Prostate gland (tissue), 2 donors: Measurements from ENCODE around the gene ACACA. TPM values are rescaled to one million over a fixed set of nuclear protein-coding genes. Genes with fewer than 3 reads are reported as not detected.
A peak's percentile ranks its signal among the peaks of the same experiment; 100 is the strongest.

Experiments used
- DNase-seq: peaks from one replicate; pipeline ENCODE4 v3.0.0-alpha.2; 2019; ENCODE audit warnings: low spot score
- H3K27ac ChIP-seq, 2 donors: fragments of 200-600 bp; sonication (generic); 2 replicates each; pipeline ENCODE4 v1.5.1; 2017 to 2019
- H3K27me3 ChIP-seq: fragments of 200-600 bp; sonication (generic); replicated peaks from 2 replicates; pipeline ENCODE4 v1.5.1; 2019; ENCODE audit not compliant: insufficient read depth
- H3K36me3 ChIP-seq, 2 donors: fragments of 200-600 bp; sonication (generic); 1 replicate in 1 of 2; 2 replicates in 1 of 2; pipeline versions ENCODE4 v1.5.1 to v1.8.1; 2017 to 2019
- H3K4me1 ChIP-seq: fragments of 200-600 bp; sonication (generic); replicated peaks from 2 replicates; pipeline ENCODE4 v1.5.1; 2019
- H3K4me3 ChIP-seq, 2 donors: fragments of 200-600 bp; sonication (generic); 2 replicates each; pipeline ENCODE4 v1.5.1; 2017 to 2019
- H3K9me3 ChIP-seq: fragments of 200-600 bp; sonication (generic); 2 replicates; pipeline ENCODE4 v1.5.1; 2017
- POLR2A ChIP-seq: fragments of 450-650 bp; IDR thresholded peaks from one replicate; pipeline ENCODE4 v1.6.1; 2016; ENCODE audit warnings: antibody characterized with exemption, mild to moderate bottlenecking
- POLR2AphosphoS5 ChIP-seq: sonication (generic); formaldehyde crosslinking; IDR thresholded peaks from one replicate; pipeline ENCODE4 v1.6.1; 2017; ENCODE audit warnings: antibody characterized with exemption
- WGBS: methylation state at CpG from one replicate; pipeline ENCODE4 v1.1.5; 2018; 5-methylcytosine and 5-hydroxymethylcytosine counted together
- intact Hi-C: fragments of 100-400 bp; cut with DNase I; formaldehyde crosslinking; loops from one replicate; pipeline ENCODE4 v1.14.2; 2022
- total RNA-seq, 2 donors: library from RNA; depleted of rRNA; stranded (reverse); fragments of >200 nt; gene quantifications; one replicate each; pipeline ENCODE4 v1.1.0, GENCODE V29; 2016
- TF ChIP-seq, protein P1 (sequence below), 4 experiments: fragments of 200-600 bp in 2 of 4; fragments of 450-650 bp in 2 of 4; sonication (generic) in 2 of 4; IDR thresholded peaks; 1 replicate in 3 of 4; 2 replicates in 1 of 4; pipeline ENCODE4 v1.5.1; 2016 to 2019; ENCODE audit warnings: antibody characterized with exemption in 4 of 4, mild to moderate bottlenecking in 2 of 4, moderate library complexity in 2 of 4

The ACACA gene
- total RNA-seq, 2 donors from 2014 or later, result 54.2 to 71.3 TPM

- no peak overlapping the region for H3K27ac ChIP-seq
- TF ChIP-seq, protein P1, sequence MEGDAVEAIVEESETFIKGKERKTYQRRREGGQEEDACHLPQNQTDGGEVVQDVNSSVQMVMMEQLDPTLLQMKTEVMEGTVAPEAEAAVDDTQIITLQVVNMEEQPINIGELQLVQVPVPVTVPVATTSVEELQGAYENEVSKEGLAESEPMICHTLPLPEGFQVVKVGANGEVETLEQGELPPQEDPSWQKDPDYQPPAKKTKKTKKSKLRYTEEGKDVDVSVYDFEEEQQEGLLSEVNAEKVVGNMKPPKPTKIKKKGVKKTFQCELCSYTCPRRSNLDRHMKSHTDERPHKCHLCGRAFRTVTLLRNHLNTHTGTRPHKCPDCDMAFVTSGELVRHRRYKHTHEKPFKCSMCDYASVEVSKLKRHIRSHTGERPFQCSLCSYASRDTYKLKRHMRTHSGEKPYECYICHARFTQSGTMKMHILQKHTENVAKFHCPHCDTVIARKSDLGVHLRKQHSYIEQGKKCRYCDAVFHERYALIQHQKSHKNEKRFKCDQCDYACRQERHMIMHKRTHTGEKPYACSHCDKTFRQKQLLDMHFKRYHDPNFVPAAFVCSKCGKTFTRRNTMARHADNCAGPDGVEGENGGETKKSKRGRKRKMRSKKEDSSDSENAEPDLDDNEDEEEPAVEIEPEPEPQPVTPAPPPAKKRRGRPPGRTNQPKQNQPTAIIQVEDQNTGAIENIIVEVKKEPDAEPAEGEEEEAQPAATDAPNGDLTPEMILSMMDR (IDR thresholded peaks at IDR 0.05), result no peak
- TF ChIP-seq POLR2AphosphoS5 (no peak), POLR2A (no peak)
- no peaks in the 10 kb centered on the region for H3K36me3 ChIP-seq
- no peaks in the 10 kb centered on the region for H3K27me3 ChIP-seq
- WGBS, result 95% methylated on average over 6 of the region's 6 CpGs
- no peaks in the 10 kb centered on the region for H3K9me3 ChIP-seq
- DNase-seq, result no peak
- H3K4me3 ChIP-seq, result no peak overlapping the region
- H3K4me1 ChIP-seq, result no peaks in the 10 kb centered on the region
- intact Hi-C loops, result no loop called here
Measured at GRCh38 chr17:37280841-37281240, 125.8 kb downstream of the ACACA start.

DNA sequence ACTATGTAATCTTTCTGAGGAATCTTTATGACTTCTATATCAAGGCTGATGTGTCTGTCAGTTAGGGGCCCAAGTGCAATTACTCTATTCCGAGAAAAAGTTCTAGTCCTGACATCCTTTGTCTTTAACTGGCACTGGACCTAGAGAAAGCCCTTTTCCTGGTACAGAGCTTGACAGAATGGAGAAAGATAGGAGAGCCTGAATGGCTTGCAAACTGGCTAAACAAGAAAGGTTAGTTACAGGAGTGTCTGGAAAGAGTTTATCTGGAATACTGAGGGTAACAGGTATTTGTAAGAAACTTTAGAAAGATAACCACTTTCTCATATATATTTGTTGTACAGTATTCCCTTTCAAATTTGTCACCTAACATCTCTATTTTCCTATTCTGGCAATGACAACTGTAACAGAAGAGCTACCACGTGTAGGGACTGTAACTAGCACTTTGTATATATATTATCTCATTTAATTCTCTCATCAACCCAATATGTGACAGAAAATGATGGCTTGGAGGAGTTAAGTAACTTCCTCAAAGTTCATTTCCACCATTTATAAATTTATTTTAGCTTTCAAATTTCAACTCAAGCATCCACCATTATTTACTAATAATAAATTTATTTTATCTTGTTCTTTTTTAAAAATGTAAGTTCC, 128.3 kb downstream of the ACACA start:
- Histone ChIP-seq H3K9me3 (no peaks in the 10 kb centered on the region), H3K27me3 (no peaks in the 10 kb centered on the region), H3K4me3 (no peak overlapping the region), H3K27ac (no peak overlapping the region), H3K4me1 (peaks cover 3% of the 10 kb centered on the region), H3K36me3 (no peaks in the 10 kb centered on the region)
- peak; percentile 70 for TF ChIP-seq POLR2AphosphoS5
- TF ChIP-seq, protein P1 (IDR thresholded peaks at IDR 0.05), result no peak
- peak; percentile 46 for DNase-seq
- intact Hi-C loops, result no loop called here
- 33% methylated on average over 2 of the region's 2 CpGs for WGBS

DNA sequence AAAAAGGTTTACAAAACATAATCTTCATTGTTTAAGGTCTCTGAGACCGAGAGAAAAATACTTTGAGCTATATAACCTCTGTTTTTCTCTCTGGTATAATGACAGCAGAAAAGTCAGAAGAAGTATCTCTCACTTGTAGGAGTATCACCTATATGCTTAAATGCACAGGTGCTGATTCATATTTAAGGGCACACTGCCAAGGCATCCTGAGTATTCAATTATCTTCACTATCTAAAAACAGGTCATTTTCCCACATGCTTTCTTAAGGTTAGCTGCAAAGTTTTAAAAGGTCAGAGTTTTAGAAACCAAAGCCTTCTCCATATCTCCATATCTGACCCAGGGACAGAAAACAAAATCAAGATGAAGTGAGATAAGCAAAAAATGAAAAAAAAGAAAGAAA, 130.2 kb downstream of the ACACA start:
- WGBS, result 0% methylated on average over 1 of the region's 1 CpG
- no peak overlapping the region for H3K27ac ChIP-seq
- no peaks in the 10 kb centered on the region for H3K9me3 ChIP-seq
- intact Hi-C loops, result no loop called here
- H3K4me1 ChIP-seq, result peaks cover 3% of the 10 kb centered on the region
- H3K36me3 ChIP-seq, result no peaks in the 10 kb centered on the region
- no peak overlapping the region for H3K4me3 ChIP-seq
- no peak for DNase-seq
- no peaks in the 10 kb centered on the region for H3K27me3 ChIP-seq
- TF ChIP-seq POLR2AphosphoS5, result no peak

- peaks cover 3% of the 10 kb centered on the region for H3K4me1 ChIP-seq
- H3K36me3 ChIP-seq, result no peaks in the 10 kb centered on the region
- H3K27ac ChIP-seq, result peak overlapping the region; percentile 53 to 64
- intact Hi-C loops, result no loop called here
- DNase-seq, result peak; percentile 66
- WGBS, result 11% methylated on average over 6 of the region's 6 CpGs
- TF ChIP-seq POLR2A, result no peak
- TF ChIP-seq POLR2AphosphoS5, result peak; percentile 86
- no peaks in the 10 kb centered on the region for H3K9me3 ChIP-seq
- H3K4me3 ChIP-seq, result no peak overlapping the region
- H3K27me3 ChIP-seq, result no peaks in the 10 kb centered on the region
Measured at GRCh38 chr17:37274461-37274860, 132.2 kb downstream of the ACACA start.

GRCh38 chr17:37273409-37274051, 133.1 kb downstream of the ACACA start:
- peak overlapping the region; percentile 53 to 64 for H3K27ac ChIP-seq
- H3K4me3 ChIP-seq, result peak overlapping the region in 1 of 2 donors; percentile 2
- TF ChIP-seq, protein P1 (IDR thresholded peaks at IDR 0.05), result no peak
- TF ChIP-seq POLR2A, result peak; percentile 38
- no peak for TF ChIP-seq POLR2AphosphoS5
- peaks cover 3% of the 10 kb centered on the region for H3K4me1 ChIP-seq
- WGBS, result 36% methylated on average over 3 of the region's 3 CpGs
- no peaks in the 10 kb centered on the region for H3K36me3 ChIP-seq
- no peaks in the 10 kb centered on the region for H3K9me3 ChIP-seq
- H3K27me3 ChIP-seq, result no peaks in the 10 kb centered on the region
- no peak for DNase-seq
- intact Hi-C loops, result no loop called here
